BJ (cell line): ENCODE measurements around the gene ADAMTS19. TPM values are rescaled to one million over a fixed set of nuclear protein-coding genes. Genes with fewer than 3 reads are reported as not detected.

Source experiments
- CTCF ChIA-PET: fragments of 350-600 bp; formaldehyde crosslinking; extraction: SDS; loops from one replicate; lab custom pipeline; 2021; ENCODE audit warnings: antibody characterized with exemption, inconsistent platforms; lab: Yijun Ruan, JAX
- POLR2A ChIA-PET: fragments of 300-600 bp; sonication (Branson Sonifier 250); formaldehyde crosslinking; extraction: SDS; loops from one replicate; lab custom pipeline; 2021; ENCODE audit warnings: antibody characterized with exemption; lab: Charles Lee
- DNase-seq: peaks from one replicate; pipeline ENCODE4 v3.0.0-alpha.2; 2011; ENCODE audit warnings: low read depth
- H3K27me3 ChIP-seq: 2 replicates; pipeline ENCODE4 v1.6.0; 2011; ENCODE audit warnings: low read length; ENCODE audit not compliant: control insufficient read depth, insufficient read depth
- H3K36me3 ChIP-seq: 2 replicates; pipeline ENCODE4 v1.5.1; 2011; ENCODE audit warnings: low read length; ENCODE audit not compliant: control insufficient read depth, insufficient read depth
- H3K4me3 ChIP-seq: 2 replicates; pipeline ENCODE4 v1.5.1; 2011; ENCODE audit warnings: low read depth, mild to moderate bottlenecking, control low read depth, low read length
- CTCF ChIP-seq: IDR thresholded peaks from 2 replicates; pipeline ENCODE4 v1.5.1; 2011; ENCODE audit warnings: low read depth, mild to moderate bottlenecking, control low read depth, inconsistent platforms, low read length, moderate library complexity; ENCODE audit not compliant: insufficient read depth
- polyA plus RNA-seq: library from polyadenylated mRNA; depleted of rRNA; stranded (reverse); fragments of >200 nt; gene quantifications from 2 replicates; pipeline ENCODE4 v1.2.3, GENCODE V29; 2011

The ADAMTS19 gene
- polyA plus RNA-seq, 1 experiment: 0.34 TPM

GRCh38 chr5:129771058-129771838, 311.1 kb downstream of the ADAMTS19 start:
- DNase-seq: no peak
- H3K4me3 ChIP-seq: no peak overlapping the region
- POLR2A ChIA-PET: no interaction called here
- no peaks in the 10 kb centered on the region for H3K36me3 ChIP-seq
- H3K27me3 ChIP-seq: no peaks in the 10 kb centered on the region
- peak; percentile 84 for TF ChIP-seq CTCF
- CTCF ChIA-PET: interaction anchor here (0.6 to 3.6 kb wide), 25 partner anchors 8 to 1337 kb away, joined by 3 to 31 read pairs (median 4); no protein-coding TSS in a partner anchor

GRCh38 chr5:129773376-129773775, 313.3 kb downstream of the ADAMTS19 start:
- H3K4me3 ChIP-seq: no peak overlapping the region
- TF ChIP-seq CTCF: no peak
- POLR2A ChIA-PET: no interaction called here

GRCh38 chr5:129781594-129781993, 321.5 kb downstream of the ADAMTS19 start:
- no peak for DNase-seq
- ChIA-PET CTCF (interaction anchor here (1.0 to 1.4 kb wide), 2 partner anchors 10 to 13 kb away, joined by 3 to 7 read pairs; no protein-coding TSS in a partner anchor), POLR2A (no interaction called here)
- Histone ChIP-seq H3K4me3 (no peak overlapping the region), H3K27me3 (no peaks in the 10 kb centered on the region), H3K36me3 (no peaks in the 10 kb centered on the region)
- TF ChIP-seq CTCF: no peak

More at GRCh38 chr5:129773376-129773775, 313.3 kb downstream of the ADAMTS19 start:
- Histone ChIP-seq H3K27me3 (no peaks in the 10 kb centered on the region), H3K36me3 (no peaks in the 10 kb centered on the region)
- DNase-seq: no peak
- CTCF ChIA-PET: interaction anchor here (0.6 to 3.0 kb wide), 7 partner anchors 10 to 368 kb away, joined by 3 to 15 read pairs (median 4); no protein-coding TSS in a partner anchor
